Astrocyte (in vitro differentiated cells and primary cell): ENCODE results near the gene CRYBB2. TPM values are rescaled to one million over a fixed set of nuclear protein-coding genes. Genes with fewer than 3 reads are reported as not detected.
"Not testable (repeated sequence)": the region's sequence is repeated elsewhere in the genome, so short reads cannot be mapped to it uniquely, and the experiment has no call there.

Experiments
- DNase-seq: peaks from one replicate; pipeline ENCODE4 v3.0.0-alpha.2; 2010; ENCODE audit warnings: low read depth
- FAIRE-seq: peaks from 2 replicates; lab custom pipeline; 2011; peaks lifted over from hg19 to GRCh38; lab: Jason Lieb, UNC
- H2AFZ ChIP-seq: 2 replicates; pipeline ENCODE4 v1.6.0; 2012; ENCODE audit warnings: low read depth, low read length, inconsistent platforms
- H3K27ac ChIP-seq: 2 replicates; pipeline ENCODE4 v1.5.1; 2011; ENCODE audit warnings: low read depth, low read length, inconsistent platforms
- H3K27me3 ChIP-seq: 2 replicates; pipeline ENCODE4 v1.6.0; 2011; ENCODE audit warnings: low read length, inconsistent platforms; ENCODE audit not compliant: insufficient read depth
- H3K36me3 ChIP-seq: 2 replicates; pipeline ENCODE4 v1.5.1; 2011; ENCODE audit warnings: low read length, inconsistent platforms; ENCODE audit not compliant: insufficient read depth
- H3K4me1 ChIP-seq: 2 replicates; pipeline ENCODE4 v1.5.1; 2011; ENCODE audit warnings: low read length, inconsistent platforms; ENCODE audit not compliant: insufficient read depth
- H3K4me2 ChIP-seq: 2 replicates; pipeline ENCODE4 v1.6.0; 2012; ENCODE audit warnings: low read length, inconsistent platforms
- H3K4me3 ChIP-seq: 2 replicates; pipeline ENCODE4 v1.5.1; 2011; ENCODE audit warnings: low read depth, mild to moderate bottlenecking, low read length, inconsistent platforms; ENCODE audit not compliant: insufficient read depth
- H3K79me2 ChIP-seq: 2 replicates; pipeline ENCODE4 v1.6.0; 2012; ENCODE audit warnings: mild to moderate bottlenecking, low read length, inconsistent platforms; ENCODE audit not compliant: insufficient read depth
- H3K9ac ChIP-seq: 2 replicates; pipeline ENCODE4 v1.6.0; 2012; ENCODE audit warnings: mild to moderate bottlenecking, low read length, inconsistent platforms
- H3K9me3 ChIP-seq: 2 replicates; pipeline ENCODE4 v1.5.1; 2012; ENCODE audit warnings: low read depth, mild to moderate bottlenecking, low read length, inconsistent platforms; ENCODE audit not compliant: insufficient read depth
- H4K20me1 ChIP-seq: 2 replicates; pipeline ENCODE4 v1.6.0; 2012; ENCODE audit warnings: low read length, inconsistent platforms; ENCODE audit not compliant: insufficient read depth
- H3K27ac Mint-ChIP-seq: one replicate; pipeline ENCODE4 v1.8.0; 2021; ENCODE audit warnings: mild to moderate bottlenecking, mixed read lengths; ENCODE audit not compliant: unreplicated experiment
- H3K27me3 Mint-ChIP-seq: one replicate; pipeline ENCODE4 v1.8.0; 2021; ENCODE audit warnings: low read depth, mixed read lengths; ENCODE audit not compliant: unreplicated experiment
- H3K36me3 Mint-ChIP-seq: one replicate; pipeline ENCODE4 v1.8.0; 2021; ENCODE audit warnings: low read depth, mixed read lengths; ENCODE audit not compliant: unreplicated experiment
- H3K4me1 Mint-ChIP-seq: one replicate; pipeline ENCODE4 v1.8.0; 2021; ENCODE audit warnings: low read depth, mixed read lengths; ENCODE audit not compliant: unreplicated experiment
- H3K4me3 Mint-ChIP-seq: one replicate; pipeline ENCODE4 v1.8.0; 2021; ENCODE audit warnings: mild to moderate bottlenecking, moderate library complexity, mixed read lengths; ENCODE audit not compliant: unreplicated experiment
- H3K9me3 Mint-ChIP-seq: one replicate; pipeline ENCODE4 v1.8.0; 2021; ENCODE audit warnings: mild to moderate bottlenecking, mixed read lengths; ENCODE audit not compliant: unreplicated experiment
- EZH2 ChIP-seq: IDR thresholded peaks from 2 replicates; pipeline ENCODE4 v1.6.1; 2012; ENCODE audit warnings: mild to moderate bottlenecking, low read length, inconsistent platforms; ENCODE audit not compliant: insufficient read depth
- total RNA-seq: library from RNA; stranded (reverse); gene quantifications from 2 replicates; pipeline ENCODE4 v1.2.1, GENCODE V29; 2021
- TF ChIP-seq, protein P1 (sequence below): IDR thresholded peaks from 2 replicates; pipeline ENCODE4 v1.5.1; 2011; ENCODE audit warnings: low read depth, mild to moderate bottlenecking, inconsistent platforms, low read length, moderate library complexity; ENCODE audit not compliant: insufficient read depth

CRYBB2 gene
- total RNA-seq, 1 donor from 2014 or later, result not detected

DNA sequence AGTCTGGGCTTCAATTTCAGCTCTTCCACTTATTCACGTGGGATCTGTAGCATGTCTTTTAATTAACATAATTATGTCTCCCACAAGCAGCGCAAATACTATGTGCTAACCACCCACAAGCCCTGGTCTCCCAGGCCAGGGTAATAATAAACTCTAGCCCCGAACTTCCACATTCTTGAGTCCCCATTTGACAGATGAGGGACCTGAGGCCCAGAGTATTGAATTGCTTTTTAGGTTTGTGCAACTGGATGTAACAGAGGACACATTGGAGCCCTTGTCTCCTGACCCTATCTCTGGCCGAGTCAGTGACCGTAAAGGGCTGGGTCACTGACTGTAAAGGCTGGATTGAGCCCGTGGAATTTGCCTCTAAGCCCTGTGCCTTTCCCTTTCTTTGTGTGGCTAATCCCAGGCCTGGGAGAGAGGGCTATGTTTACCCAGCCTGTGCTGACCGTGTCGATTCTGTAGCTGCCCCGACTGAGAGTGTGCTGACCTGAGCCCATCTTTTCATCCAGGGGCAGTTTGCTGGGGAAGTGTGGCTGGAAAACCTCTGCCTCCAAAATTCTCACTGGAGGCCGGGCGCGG is 3.9 kb downstream of the CRYBB2 start:
- H3K36me3 ChIP-seq, result no peaks in the 10 kb centered on the region
- H3K36me3 Mint-ChIP-seq, result no peaks in the 10 kb centered on the region
- H3K27me3 Mint-ChIP-seq, result peaks cover 66% of the 10 kb centered on the region
- no peak overlapping the region for H3K27ac Mint-ChIP-seq
- no peaks in the 10 kb centered on the region for H3K79me2 ChIP-seq
- no peaks in the 10 kb centered on the region for H3K9me3 ChIP-seq
- no peaks in the 10 kb centered on the region for H3K4me1 Mint-ChIP-seq
- FAIRE-seq, result no peak
- H4K20me1 ChIP-seq, result no peaks in the 10 kb centered on the region
- H3K4me3 Mint-ChIP-seq, result no peak overlapping the region
- H3K4me2 ChIP-seq, result no peak overlapping the region
- H3K27me3 ChIP-seq, result peaks cover 15% of the 10 kb centered on the region
- no peak overlapping the region for H3K27ac ChIP-seq
- no peaks in the 10 kb centered on the region for H3K9me3 Mint-ChIP-seq
- H2AFZ ChIP-seq, result no peak overlapping the region
- no peak for DNase-seq
- TF ChIP-seq EZH2, result no peak
- TF ChIP-seq, protein P1, sequence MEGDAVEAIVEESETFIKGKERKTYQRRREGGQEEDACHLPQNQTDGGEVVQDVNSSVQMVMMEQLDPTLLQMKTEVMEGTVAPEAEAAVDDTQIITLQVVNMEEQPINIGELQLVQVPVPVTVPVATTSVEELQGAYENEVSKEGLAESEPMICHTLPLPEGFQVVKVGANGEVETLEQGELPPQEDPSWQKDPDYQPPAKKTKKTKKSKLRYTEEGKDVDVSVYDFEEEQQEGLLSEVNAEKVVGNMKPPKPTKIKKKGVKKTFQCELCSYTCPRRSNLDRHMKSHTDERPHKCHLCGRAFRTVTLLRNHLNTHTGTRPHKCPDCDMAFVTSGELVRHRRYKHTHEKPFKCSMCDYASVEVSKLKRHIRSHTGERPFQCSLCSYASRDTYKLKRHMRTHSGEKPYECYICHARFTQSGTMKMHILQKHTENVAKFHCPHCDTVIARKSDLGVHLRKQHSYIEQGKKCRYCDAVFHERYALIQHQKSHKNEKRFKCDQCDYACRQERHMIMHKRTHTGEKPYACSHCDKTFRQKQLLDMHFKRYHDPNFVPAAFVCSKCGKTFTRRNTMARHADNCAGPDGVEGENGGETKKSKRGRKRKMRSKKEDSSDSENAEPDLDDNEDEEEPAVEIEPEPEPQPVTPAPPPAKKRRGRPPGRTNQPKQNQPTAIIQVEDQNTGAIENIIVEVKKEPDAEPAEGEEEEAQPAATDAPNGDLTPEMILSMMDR, result no peak
- H3K4me1 ChIP-seq, result no peaks in the 10 kb centered on the region
- no peak overlapping the region for H3K9ac ChIP-seq
- no peak overlapping the region for H3K4me3 ChIP-seq

GRCh38 chr22:25228822-25229221 is 9.4 kb downstream of the CRYBB2 start:
- TF ChIP-seq, protein P1, result no peak
- Mint-ChIP-seq H3K36me3 (no peaks in the 10 kb centered on the region), H3K27me3 (peaks cover 41% of the 10 kb centered on the region), H3K9me3 (no peaks in the 10 kb centered on the region), H3K27ac (peak overlapping the region; percentile 21), H3K4me1 (peaks cover 5% of the 10 kb centered on the region), H3K4me3 (no peak overlapping the region)
- H3K9ac ChIP-seq, result no peak overlapping the region
- H3K4me3 ChIP-seq, result no peak overlapping the region
- no peak overlapping the region for H3K4me2 ChIP-seq
- no peaks in the 10 kb centered on the region for H4K20me1 ChIP-seq
- H3K9me3 ChIP-seq, result no peaks in the 10 kb centered on the region
- H2AFZ ChIP-seq, result no peak overlapping the region
- no peak for DNase-seq
- H3K36me3 ChIP-seq, result no peaks in the 10 kb centered on the region
- no peak overlapping the region for H3K27ac ChIP-seq
- no peak for FAIRE-seq
- no peaks in the 10 kb centered on the region for H3K79me2 ChIP-seq
- no peaks in the 10 kb centered on the region for H3K4me1 ChIP-seq
- H3K27me3 ChIP-seq, result peaks cover 5% of the 10 kb centered on the region

GRCh38 chr22:25230760-25231159 is 11.3 kb downstream of the CRYBB2 start:
- H3K27me3 ChIP-seq, H3K4me2 ChIP-seq, H3K9ac ChIP-seq, FAIRE-seq, H3K27ac ChIP-seq, H3K4me1 Mint-ChIP-seq, H4K20me1 ChIP-seq, DNase-seq, H3K4me1 ChIP-seq, H3K79me2 ChIP-seq, H3K9me3 Mint-ChIP-seq, H3K4me3 ChIP-seq, H3K27ac Mint-ChIP-seq, H2AFZ ChIP-seq, H3K36me3 ChIP-seq, H3K4me3 Mint-ChIP-seq, H3K36me3 Mint-ChIP-seq, H3K9me3 ChIP-seq: not testable (repeated sequence)
- H3K27me3 Mint-ChIP-seq, result peaks cover 29% of the 10 kb centered on the region
